Retinal pigment epithelial cell (primary cell): ENCODE results near the gene IAH1.
"Not testable (repeated sequence)": the region's sequence is repeated elsewhere in the genome, so short reads cannot be mapped to it uniquely, and the experiment has no call there.

ENCODE experiments used
- DNase-seq: peaks from one replicate; pipeline ENCODE4 v3.0.0-alpha.2; 2010; ENCODE audit warnings: low read depth
- H3K4me3 ChIP-seq: 2 replicates; pipeline ENCODE4 v1.5.1; 2011; ENCODE audit warnings: mild to moderate bottlenecking, low read length, control low read depth, moderate library complexity
- CTCF ChIP-seq: conservative IDR thresholded peaks from 2 replicates; pipeline ENCODE4 v1.5.1; 2011; ENCODE audit warnings: low read depth, low read length, control low read depth, inconsistent platforms

Gene IAH1

GRCh38 chr2:9508931-9509330 lies 34.6 kb downstream of the IAH1 start:
- no peak for TF ChIP-seq CTCF
- no peak overlapping the region for H3K4me3 ChIP-seq
- DNase-seq, result no peak

GRCh38 chr2:9513946-9514345 lies 39.6 kb downstream of the IAH1 start:
- not testable (repeated sequence) for H3K4me3 ChIP-seq, DNase-seq

GRCh38 chr2:9517118-9517782 lies 42.9 kb downstream of the IAH1 start:
- TF ChIP-seq CTCF, result no peak
- DNase-seq, result no peak
- H3K4me3 ChIP-seq, result no peak overlapping the region

GRCh38 chr2:9518163-9518562 lies 43.8 kb downstream of the IAH1 start:
- no peak overlapping the region for H3K4me3 ChIP-seq
- no peak for TF ChIP-seq CTCF

GRCh38 chr2:9518780-9519179 lies 44.4 kb downstream of the IAH1 start:
- TF ChIP-seq CTCF, result no peak
- no peak for DNase-seq
- H3K4me3 ChIP-seq, result no peak overlapping the region

More at GRCh38 chr2:9518163-9518562, 43.8 kb downstream of the IAH1 start:
- DNase-seq, result no peak

- peak; percentile 15 for DNase-seq
- H3K4me3 ChIP-seq, result no peak overlapping the region
- TF ChIP-seq CTCF, result no peak
Measured at GRCh38 chr2:9519250-9519649, 44.9 kb downstream of the IAH1 start.

GRCh38 chr2:9524291-9524690 lies 49.9 kb downstream of the IAH1 start:
- H3K4me3 ChIP-seq, result no peak overlapping the region
- DNase-seq, result no peak
- TF ChIP-seq CTCF, result no peak
